ENCODE results near the gene OLIG3. TPM values are rescaled to one million over a fixed set of nuclear protein-coding genes. Genes with fewer than 3 reads are reported as not detected.

Gene OLIG3
- total RNA-seq, 4 donors from 2014 or later = not detected

GRCh38 chr6:137465378-137466009 lies 28.7 kb downstream of the OLIG3 start:
- no peak overlapping the region for H3K4me3 ChIP-seq
- TF ChIP-seq, protein P1, sequence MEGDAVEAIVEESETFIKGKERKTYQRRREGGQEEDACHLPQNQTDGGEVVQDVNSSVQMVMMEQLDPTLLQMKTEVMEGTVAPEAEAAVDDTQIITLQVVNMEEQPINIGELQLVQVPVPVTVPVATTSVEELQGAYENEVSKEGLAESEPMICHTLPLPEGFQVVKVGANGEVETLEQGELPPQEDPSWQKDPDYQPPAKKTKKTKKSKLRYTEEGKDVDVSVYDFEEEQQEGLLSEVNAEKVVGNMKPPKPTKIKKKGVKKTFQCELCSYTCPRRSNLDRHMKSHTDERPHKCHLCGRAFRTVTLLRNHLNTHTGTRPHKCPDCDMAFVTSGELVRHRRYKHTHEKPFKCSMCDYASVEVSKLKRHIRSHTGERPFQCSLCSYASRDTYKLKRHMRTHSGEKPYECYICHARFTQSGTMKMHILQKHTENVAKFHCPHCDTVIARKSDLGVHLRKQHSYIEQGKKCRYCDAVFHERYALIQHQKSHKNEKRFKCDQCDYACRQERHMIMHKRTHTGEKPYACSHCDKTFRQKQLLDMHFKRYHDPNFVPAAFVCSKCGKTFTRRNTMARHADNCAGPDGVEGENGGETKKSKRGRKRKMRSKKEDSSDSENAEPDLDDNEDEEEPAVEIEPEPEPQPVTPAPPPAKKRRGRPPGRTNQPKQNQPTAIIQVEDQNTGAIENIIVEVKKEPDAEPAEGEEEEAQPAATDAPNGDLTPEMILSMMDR (IDR thresholded peaks at IDR 0.05) = no peak
- TF ChIP-seq EP300 (IDR thresholded peaks at IDR 0.05) (no peak), POLR2A (IDR thresholded peaks at IDR 0.05) (no peak)
- no peaks in the 10 kb centered on the region for H3K27me3 ChIP-seq
- 60 to 69% methylated on average over 7 of the region's 7 CpGs for WGBS, 2 donors
- no peaks in the 10 kb centered on the region for H3K4me1 ChIP-seq
- no peak overlapping the region for H3K27ac ChIP-seq
- H3K36me3 ChIP-seq = no peaks in the 10 kb centered on the region
- H3K9me3 ChIP-seq = no peaks in the 10 kb centered on the region
- no peak for DNase-seq (ENCODE audit: low spot score in 2 of 2)

- H3K4me3 ChIP-seq = no peak overlapping the region
- no peak for DNase-seq (ENCODE audit: low spot score in 2 of 2)
- WGBS, 2 donors = 67 to 69% methylated on average over 7 of the region's 7 CpGs
- H3K4me1 ChIP-seq = peaks cover 0 to 7% (median 0%) of the 10 kb centered on the region in 4 donors
- TF ChIP-seq, protein P1 (IDR thresholded peaks at IDR 0.05) = no peak
- TF ChIP-seq EP300 (IDR thresholded peaks at IDR 0.05) (no peak), POLR2A (IDR thresholded peaks at IDR 0.05) (no peak)
- H3K27me3 ChIP-seq = no peaks in the 10 kb centered on the region
- no peaks in the 10 kb centered on the region for H3K36me3 ChIP-seq
- H3K27ac ChIP-seq = no peak overlapping the region
- H3K9me3 ChIP-seq = no peaks in the 10 kb centered on the region
These were observed 41.8 kb downstream of the OLIG3 start for GRCh38 chr6:137452333-137452894.

DNA sequence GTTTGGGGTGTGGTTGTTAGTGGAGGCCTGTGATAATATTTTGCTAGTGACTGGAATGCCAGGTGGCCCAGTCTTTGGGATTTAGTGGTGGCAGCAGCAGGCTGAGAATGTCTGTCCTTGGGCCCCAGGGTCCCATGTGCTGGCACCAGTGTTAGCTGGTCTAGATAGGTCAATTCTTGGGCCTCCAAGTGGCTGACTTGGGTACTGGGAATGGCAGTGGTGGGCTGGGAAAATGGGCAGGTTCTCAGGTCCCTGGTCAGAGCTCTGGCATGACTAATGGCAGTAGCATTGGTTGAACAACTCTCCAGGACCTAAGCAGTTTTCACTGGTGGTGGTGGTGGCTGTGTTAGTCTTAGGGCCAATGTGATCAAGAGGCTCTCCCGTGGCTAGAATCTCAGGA lies 50.3 kb downstream of the OLIG3 start:
- Histone ChIP-seq H3K27ac (no peak overlapping the region), H3K4me3 (no peak overlapping the region), H3K4me1 (no peaks in the 10 kb centered on the region), H3K27me3 (no peaks in the 10 kb centered on the region), H3K36me3 (no peaks in the 10 kb centered on the region), H3K9me3 (peaks cover 0 to 20% (median 0%) of the 10 kb centered on the region in 4 donors)
- 55 to 71% methylated on average over 1 of the region's 1 CpG for WGBS, 2 donors
- DNase-seq (ENCODE audit: low spot score in 2 of 2) = no peak
- TF ChIP-seq POLR2A (IDR thresholded peaks at IDR 0.05) (no peak), EP300 (IDR thresholded peaks at IDR 0.05) (no peak)
- TF ChIP-seq, protein P1 (IDR thresholded peaks at IDR 0.05) = no peak

Measured in tibial nerve (tissue), 4 donors.